ENCODE results near the gene ISM1.

Gene ISM1

DNA sequence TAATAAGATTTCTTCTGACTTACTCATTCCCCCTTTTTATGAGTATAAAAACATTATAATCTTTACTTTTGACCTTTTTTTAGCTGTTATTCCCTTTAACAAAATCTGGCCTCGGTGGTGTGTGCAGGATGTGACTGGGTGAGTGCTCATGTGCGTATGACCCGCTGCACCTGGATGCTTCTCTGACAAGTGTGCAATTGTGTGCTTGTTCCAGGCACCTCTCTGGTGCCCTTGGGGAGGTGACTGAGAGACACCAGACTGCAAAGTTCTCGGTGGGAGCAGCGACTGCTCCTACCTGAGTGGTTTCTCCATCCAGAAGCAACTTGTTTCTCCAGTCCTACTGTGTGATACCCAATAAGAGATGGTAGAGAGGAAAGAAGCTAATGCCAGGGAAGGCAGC is 65.0 kb downstream of the ISM1 start:
- Histone ChIP-seq H3K4me1 (ENCODE audit: insufficient read depth, low read length) (no peaks in the 10 kb centered on the region), H3K9me3 (ENCODE audit: insufficient read depth, low read depth, low read length) (no peaks in the 10 kb centered on the region), H3K9ac (ENCODE audit: low read depth, low read length) (no peak overlapping the region), H3K4me3 (ENCODE audit: low read length) (no peak overlapping the region), H3K36me3 (ENCODE audit: insufficient read depth, low read length) (no peaks in the 10 kb centered on the region), H3K27me3 (ENCODE audit: insufficient read depth, low read length) (no peaks in the 10 kb centered on the region), H3K27ac (ENCODE audit: low read depth, low read length) (no peak overlapping the region)
- WGBS: 96% methylated on average over 5 of the region's 5 CpGs

- no peak overlapping the region for H3K27ac ChIP-seq (ENCODE audit: low read depth, low read length)
- 95% methylated on average over 7 of the region's 7 CpGs for WGBS
- H3K27me3 ChIP-seq (ENCODE audit: insufficient read depth, low read length): no peaks in the 10 kb centered on the region
- no peak overlapping the region for H3K9ac ChIP-seq (ENCODE audit: low read depth, low read length)
- no peaks in the 10 kb centered on the region for H3K4me1 ChIP-seq (ENCODE audit: insufficient read depth, low read length)
- no peaks in the 10 kb centered on the region for H3K9me3 ChIP-seq (ENCODE audit: insufficient read depth, low read depth, low read length)
- H3K4me3 ChIP-seq (ENCODE audit: low read length): no peak overlapping the region
- no peaks in the 10 kb centered on the region for H3K36me3 ChIP-seq (ENCODE audit: insufficient read depth, low read length)
Observed at GRCh38 chr20:13286607-13287006, 65.5 kb downstream of the ISM1 start.

GRCh38 chr20:13288357-13288756 is 67.3 kb downstream of the ISM1 start:
- H3K4me3 ChIP-seq (ENCODE audit: low read length): no peak overlapping the region
- no peak overlapping the region for H3K27ac ChIP-seq (ENCODE audit: low read depth, low read length)
- no peaks in the 10 kb centered on the region for H3K27me3 ChIP-seq (ENCODE audit: insufficient read depth, low read length)
- no peaks in the 10 kb centered on the region for H3K4me1 ChIP-seq (ENCODE audit: insufficient read depth, low read length)
- H3K9me3 ChIP-seq (ENCODE audit: insufficient read depth, low read depth, low read length): no peaks in the 10 kb centered on the region
- H3K9ac ChIP-seq (ENCODE audit: low read depth, low read length): no peak overlapping the region
- no peaks in the 10 kb centered on the region for H3K36me3 ChIP-seq (ENCODE audit: insufficient read depth, low read length)
- WGBS: 94% methylated on average over 12 of the region's 12 CpGs

- WGBS: 96% methylated on average over 6 of the region's 6 CpGs
- Histone ChIP-seq H3K27me3 (ENCODE audit: insufficient read depth, low read length) (no peaks in the 10 kb centered on the region), H3K4me1 (ENCODE audit: insufficient read depth, low read length) (no peaks in the 10 kb centered on the region), H3K9ac (ENCODE audit: low read depth, low read length) (no peak overlapping the region), H3K27ac (ENCODE audit: low read depth, low read length) (no peak overlapping the region), H3K9me3 (ENCODE audit: insufficient read depth, low read depth, low read length) (no peaks in the 10 kb centered on the region), H3K36me3 (ENCODE audit: insufficient read depth, low read length) (no peaks in the 10 kb centered on the region), H3K4me3 (ENCODE audit: low read length) (no peak overlapping the region)
Observed at GRCh38 chr20:13289031-13289430, 68.0 kb downstream of the ISM1 start.

- Histone ChIP-seq H3K27me3 (ENCODE audit: insufficient read depth, low read length) (no peaks in the 10 kb centered on the region), H3K4me3 (ENCODE audit: low read length) (no peak overlapping the region), H3K27ac (ENCODE audit: low read depth, low read length) (no peak overlapping the region), H3K36me3 (ENCODE audit: insufficient read depth, low read length) (no peaks in the 10 kb centered on the region), H3K9ac (ENCODE audit: low read depth, low read length) (no peak overlapping the region), H3K4me1 (ENCODE audit: insufficient read depth, low read length) (no peaks in the 10 kb centered on the region), H3K9me3 (ENCODE audit: insufficient read depth, low read depth, low read length) (no peaks in the 10 kb centered on the region)
- 97% methylated on average over 2 of the region's 2 CpGs for WGBS
Observed at GRCh38 chr20:13290724-13291123, 69.7 kb downstream of the ISM1 start.

DNA sequence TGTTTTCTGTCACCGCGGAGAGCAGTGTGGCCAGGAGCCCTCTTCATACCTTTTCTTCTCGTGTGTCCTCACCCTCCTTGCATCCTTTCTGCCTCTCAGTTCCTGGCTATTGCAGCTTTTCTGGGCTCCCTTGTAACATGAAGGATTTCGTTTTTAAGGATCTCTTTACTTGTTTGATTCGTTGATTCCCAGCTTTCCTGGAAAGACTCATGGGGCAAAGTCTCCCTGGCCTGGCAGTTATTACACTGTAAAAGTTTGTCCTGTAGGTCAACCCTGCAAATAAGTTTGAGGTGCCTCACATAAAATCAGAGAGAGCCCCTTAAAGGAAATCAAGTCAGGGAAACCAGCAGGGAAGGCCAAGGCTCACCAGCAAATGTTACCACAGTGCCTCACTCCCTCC is 70.1 kb downstream of the ISM1 start:
- Histone ChIP-seq H3K27ac (ENCODE audit: low read depth, low read length) (no peak overlapping the region), H3K4me3 (ENCODE audit: low read length) (no peak overlapping the region), H3K9me3 (ENCODE audit: insufficient read depth, low read depth, low read length) (no peaks in the 10 kb centered on the region), H3K27me3 (ENCODE audit: insufficient read depth, low read length) (no peaks in the 10 kb centered on the region), H3K4me1 (ENCODE audit: insufficient read depth, low read length) (no peaks in the 10 kb centered on the region), H3K36me3 (ENCODE audit: insufficient read depth, low read length) (no peaks in the 10 kb centered on the region), H3K9ac (ENCODE audit: low read depth, low read length) (no peak overlapping the region)
- WGBS: 89% methylated on average over 5 of the region's 5 CpGs

- H3K9ac ChIP-seq (ENCODE audit: low read depth, low read length): no peak overlapping the region
- H3K9me3 ChIP-seq (ENCODE audit: insufficient read depth, low read depth, low read length): no peaks in the 10 kb centered on the region
- no peaks in the 10 kb centered on the region for H3K27me3 ChIP-seq (ENCODE audit: insufficient read depth, low read length)
- no peak overlapping the region for H3K4me3 ChIP-seq (ENCODE audit: low read length)
- no peak overlapping the region for H3K27ac ChIP-seq (ENCODE audit: low read depth, low read length)
- no peaks in the 10 kb centered on the region for H3K36me3 ChIP-seq (ENCODE audit: insufficient read depth, low read length)
- WGBS: 94% methylated on average over 11 of the region's 11 CpGs
- no peaks in the 10 kb centered on the region for H3K4me1 ChIP-seq (ENCODE audit: insufficient read depth, low read length)
Observed at GRCh38 chr20:13292201-13292885, 71.3 kb downstream of the ISM1 start.

- 89% methylated on average over 2 of the region's 2 CpGs for WGBS
- H3K4me3 ChIP-seq (ENCODE audit: low read length): no peak overlapping the region
- no peaks in the 10 kb centered on the region for H3K4me1 ChIP-seq (ENCODE audit: insufficient read depth, low read length)
- H3K9ac ChIP-seq (ENCODE audit: low read depth, low read length): no peak overlapping the region
- H3K9me3 ChIP-seq (ENCODE audit: insufficient read depth, low read depth, low read length): no peaks in the 10 kb centered on the region
- H3K27ac ChIP-seq (ENCODE audit: low read depth, low read length): no peak overlapping the region
- H3K27me3 ChIP-seq (ENCODE audit: insufficient read depth, low read length): no peaks in the 10 kb centered on the region
- no peaks in the 10 kb centered on the region for H3K36me3 ChIP-seq (ENCODE audit: insufficient read depth, low read length)
Observed at GRCh38 chr20:13294522-13294921, 73.4 kb downstream of the ISM1 start.

GRCh38 chr20:13295637-13296036 is 74.6 kb downstream of the ISM1 start:
- Histone ChIP-seq H3K4me1 (ENCODE audit: insufficient read depth, low read length) (no peaks in the 10 kb centered on the region), H3K27me3 (ENCODE audit: insufficient read depth, low read length) (no peaks in the 10 kb centered on the region), H3K9me3 (ENCODE audit: insufficient read depth, low read depth, low read length) (no peaks in the 10 kb centered on the region), H3K36me3 (ENCODE audit: insufficient read depth, low read length) (no peaks in the 10 kb centered on the region), H3K9ac (ENCODE audit: low read depth, low read length) (no peak overlapping the region), H3K4me3 (ENCODE audit: low read length) (no peak overlapping the region), H3K27ac (ENCODE audit: low read depth, low read length) (no peak overlapping the region)
- 91% methylated on average over 8 of the region's 8 CpGs for WGBS

DNA sequence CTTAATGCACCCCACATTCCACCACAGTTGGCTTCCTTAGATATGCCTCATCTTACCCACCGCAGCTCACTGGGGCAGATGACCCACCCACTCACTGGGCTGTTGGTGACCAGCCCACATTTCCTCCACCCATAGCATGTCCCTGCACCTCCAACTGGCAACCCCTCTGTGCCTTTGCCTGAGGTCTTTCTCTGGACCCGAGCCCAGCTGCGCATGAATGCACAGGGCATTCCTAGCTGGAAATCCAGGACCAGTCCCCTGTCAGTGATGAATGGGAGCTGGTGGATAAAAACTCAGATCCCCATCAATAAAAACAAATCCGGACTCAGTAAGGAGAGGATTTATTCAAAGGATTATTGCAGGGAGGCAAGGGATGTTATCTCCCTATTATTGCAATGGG is 75.0 kb downstream of the ISM1 start:
- H3K9me3 ChIP-seq (ENCODE audit: insufficient read depth, low read depth, low read length): no peaks in the 10 kb centered on the region
- no peaks in the 10 kb centered on the region for H3K36me3 ChIP-seq (ENCODE audit: insufficient read depth, low read length)
- 94% methylated on average over 4 of the region's 4 CpGs for WGBS
- H3K4me1 ChIP-seq (ENCODE audit: insufficient read depth, low read length): no peaks in the 10 kb centered on the region
- H3K4me3 ChIP-seq (ENCODE audit: low read length): no peak overlapping the region
- H3K27me3 ChIP-seq (ENCODE audit: insufficient read depth, low read length): no peaks in the 10 kb centered on the region
- H3K9ac ChIP-seq (ENCODE audit: low read depth, low read length): no peak overlapping the region
- no peak overlapping the region for H3K27ac ChIP-seq (ENCODE audit: low read depth, low read length)

DNA sequence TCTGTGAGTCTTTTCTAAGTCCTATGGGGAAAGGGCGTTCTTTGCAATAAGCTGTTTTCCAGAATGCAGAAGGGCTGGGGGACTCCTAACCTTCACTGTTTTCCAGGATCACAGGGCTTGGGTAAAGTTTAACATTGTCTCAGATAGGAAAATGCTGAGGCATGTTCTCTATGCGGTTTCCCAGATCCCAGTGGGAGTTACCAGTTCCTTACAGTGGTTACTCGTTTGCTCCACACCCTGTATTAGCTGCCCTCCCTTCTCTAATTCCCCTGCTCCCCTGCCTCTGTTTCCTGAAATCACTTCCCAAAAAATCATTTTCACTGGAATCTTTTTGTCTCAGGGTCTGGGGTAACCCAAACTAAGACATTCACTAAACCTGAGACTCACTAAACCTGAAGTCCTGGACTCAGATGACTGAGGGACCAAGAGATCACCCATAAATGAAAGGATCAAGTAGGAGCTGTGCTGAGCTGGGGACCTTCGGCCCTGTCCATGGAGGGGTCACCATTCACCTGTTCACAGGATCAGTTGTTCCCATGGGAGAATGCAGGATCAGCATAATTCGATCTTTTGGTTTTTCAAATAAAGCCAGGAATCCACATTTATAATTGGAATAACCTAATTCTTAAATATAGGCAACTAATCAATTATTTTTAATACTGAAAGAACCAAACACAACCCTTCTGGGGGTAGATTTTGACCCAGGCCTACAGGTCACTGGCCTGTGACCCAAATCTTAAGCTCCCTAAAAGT is 76.2 kb downstream of the ISM1 start:
- no peaks in the 10 kb centered on the region for H3K36me3 ChIP-seq (ENCODE audit: insufficient read depth, low read length)
- no peak overlapping the region for H3K4me3 ChIP-seq (ENCODE audit: low read length)
- no peaks in the 10 kb centered on the region for H3K9me3 ChIP-seq (ENCODE audit: insufficient read depth, low read depth, low read length)
- H3K9ac ChIP-seq (ENCODE audit: low read depth, low read length): no peak overlapping the region
- 88% methylated on average over 4 of the region's 5 CpGs for WGBS
- H3K27ac ChIP-seq (ENCODE audit: low read depth, low read length): no peak overlapping the region
- no peaks in the 10 kb centered on the region for H3K4me1 ChIP-seq (ENCODE audit: insufficient read depth, low read length)
- H3K27me3 ChIP-seq (ENCODE audit: insufficient read depth, low read length): no peaks in the 10 kb centered on the region

Data from HUES64 (cell line).